CD4-positive, alpha-beta T cell treated with Interferon gamma for 1 hour (primary cell): ENCODE data around the gene SLC22A6.

ENCODE experiments used
- DNase-seq: peaks from one replicate; pipeline ENCODE4 v3.0.0-alpha.2; 2020

The SLC22A6 gene

GRCh38 chr11:62931499-62932278, 53.1 kb downstream of the SLC22A6 start:
- no peak for DNase-seq

- DNase-seq = no peak
Measured at GRCh38 chr11:62930666-62931065, 54.1 kb downstream of the SLC22A6 start.

- DNase-seq = no peak
Measured at GRCh38 chr11:62930157-62930556, 54.6 kb downstream of the SLC22A6 start.

GRCh38 chr11:62928011-62928410, 56.8 kb downstream of the SLC22A6 start:
- DNase-seq = no peak

- no peak for DNase-seq
Measured at GRCh38 chr11:62926680-62927455, 57.9 kb downstream of the SLC22A6 start.
